Embryonic facial prominence (tissue), 1 donor: Measurements from ENCODE around the gene INPP4A.

ENCODE experiments used
- DNase-seq: peaks from one replicate; pipeline ENCODE4 v3.0.0-alpha.2; 2016; ENCODE audit errors: extremely low spot score

Gene INPP4A

GRCh38 chr2:98632351-98632750, 187.7 kb downstream of the INPP4A start:
- no peak for DNase-seq

GRCh38 chr2:98634406-98635092, 189.9 kb downstream of the INPP4A start:
- DNase-seq: no peak

GRCh38 chr2:98637401-98638147, 192.9 kb downstream of the INPP4A start:
- DNase-seq: no peak

GRCh38 chr2:98643496-98644100, 198.9 kb downstream of the INPP4A start:
- DNase-seq: no peak
